HepG2 (cell line): ENCODE data around the gene AGER. TPM values are rescaled to one million over a fixed set of nuclear protein-coding genes. Genes with fewer than 3 reads are reported as not detected.

Experiments used
- BRD4 ChIP-seq: sonication (generic); formaldehyde crosslinking; IDR thresholded peaks from 2 replicates; pipeline ENCODE4 v1.4.0; 2020; ENCODE audit warnings: missing genetic modification reagents
- DMAP1 ChIP-seq: IDR thresholded peaks from 2 replicates; pipeline ENCODE4 v1.6.1; 2016
- E2F1 ChIP-seq: sonication (generic); formaldehyde crosslinking; IDR thresholded peaks from 2 replicates; pipeline ENCODE4 v1.5.0; 2020; ENCODE audit warnings: missing genetic modification reagents
- EED ChIP-seq: sonication (generic); formaldehyde crosslinking; IDR thresholded peaks from 2 replicates; pipeline ENCODE4 v1.5.0; 2020; ENCODE audit warnings: mild to moderate bottlenecking, missing genetic modification reagents
- HBP1 ChIP-seq: IDR thresholded peaks from 2 replicates; pipeline ENCODE4 v1.6.1; 2016; ENCODE audit warnings: low read depth, control low read depth
- HNRNPLL ChIP-seq: fragments of 200-400 bp; formaldehyde crosslinking; IDR thresholded peaks from 2 replicates; pipeline ENCODE4 v1.6.1; 2017; ENCODE audit warnings: mild to moderate bottlenecking, low read depth, low read length; ENCODE audit not compliant: poor library complexity, severe bottlenecking
- MAF1 ChIP-seq: sonication (generic); formaldehyde crosslinking; IDR thresholded peaks from 2 replicates; pipeline ENCODE4 v1.5.0; 2020; ENCODE audit warnings: missing genetic modification reagents, borderline replicate concordance
- NFKB2 ChIP-seq: sonication (generic); formaldehyde crosslinking; IDR thresholded peaks from 2 replicates; pipeline ENCODE4 v1.4.0; 2020; ENCODE audit warnings: missing genetic modification reagents, borderline replicate concordance
- REXO4 ChIP-seq: sonication (generic); formaldehyde crosslinking; IDR thresholded peaks from 2 replicates; pipeline ENCODE4 v1.8.0; 2022; ENCODE audit warnings: missing genetic modification reagents, mild to moderate bottlenecking, borderline replicate concordance
- TBX3 ChIP-seq: fragments of 450-650 bp; IDR thresholded peaks from 2 replicates; pipeline ENCODE4 v1.6.1; 2017; ENCODE audit warnings: antibody characterized with exemption, mild to moderate bottlenecking, inconsistent platforms, borderline replicate concordance
- ZBTB14 ChIP-seq: sonication (generic); formaldehyde crosslinking; IDR thresholded peaks from 2 replicates; pipeline ENCODE4 v1.4.0; 2020; ENCODE audit warnings: missing genetic modification reagents
- ZBTB20 ChIP-seq: sonication (generic); formaldehyde crosslinking; IDR thresholded peaks from 2 replicates; pipeline ENCODE4 v1.8.1; 2023; ENCODE audit warnings: missing genetic modification reagents, low read depth, mild to moderate bottlenecking, borderline replicate concordance
- ZBTB3 ChIP-seq: sonication (generic); formaldehyde crosslinking; IDR thresholded peaks from 2 replicates; pipeline ENCODE4 v1.4.0; 2020; ENCODE audit warnings: low read depth, mild to moderate bottlenecking, moderate library complexity, missing genetic modification reagents, borderline replicate concordance
- ZFAT ChIP-seq: sonication (generic); formaldehyde crosslinking; conservative IDR thresholded peaks from 2 replicates; pipeline ENCODE4 v1.8.1; 2023; ENCODE audit warnings: missing genetic modification reagents, inconsistent platforms
- ZFX ChIP-seq: sonication (generic); formaldehyde crosslinking; IDR thresholded peaks from 2 replicates; pipeline ENCODE4 v1.4.0; 2020; ENCODE audit warnings: mild to moderate bottlenecking, low read depth, missing genetic modification reagents, moderate library complexity
- ZFYVE20 ChIP-seq: sonication (generic); formaldehyde crosslinking; IDR thresholded peaks from 2 replicates; pipeline ENCODE4 v1.8.0; 2023; ENCODE audit warnings: low read depth, mild to moderate bottlenecking, moderate library complexity, missing genetic modification reagents, borderline replicate concordance
- ZNF224 ChIP-seq: sonication (generic); formaldehyde crosslinking; IDR thresholded peaks from 2 replicates; pipeline ENCODE4 v1.5.0; 2020; ENCODE audit warnings: mild to moderate bottlenecking, missing genetic modification reagents
- ZNF552 ChIP-seq: sonication (generic); formaldehyde crosslinking; IDR thresholded peaks from 2 replicates; pipeline ENCODE4 v1.9.0; 2022; ENCODE audit warnings: missing genetic modification reagents, mild to moderate bottlenecking, borderline replicate concordance
- ZNF576 ChIP-seq: sonication (generic); formaldehyde crosslinking; IDR thresholded peaks from 2 replicates; pipeline ENCODE4 v1.4.0; 2020; ENCODE audit warnings: mild to moderate bottlenecking, missing genetic modification reagents
- ZNF607 ChIP-seq: sonication (generic); formaldehyde crosslinking; IDR thresholded peaks from 2 replicates; pipeline ENCODE4 v1.5.1; 2020; ENCODE audit warnings: missing genetic modification reagents, mild to moderate bottlenecking, borderline replicate concordance
- ZNF703 ChIP-seq: sonication (generic); formaldehyde crosslinking; IDR thresholded peaks from 2 replicates; pipeline ENCODE4 v1.5.1; 2020; ENCODE audit warnings: missing genetic modification reagents, mild to moderate bottlenecking, moderate library complexity, borderline replicate concordance
- ZSCAN9 ChIP-seq: IDR thresholded peaks from 2 replicates; pipeline ENCODE4 v1.6.1; 2016; ENCODE audit warnings: borderline replicate concordance
- polyA plus RNA-seq, 8 experiments: library from polyadenylated mRNA; depleted of rRNA in 3 of 8; stranded (reverse) in 7 of 8; unstranded in 1 of 8; fragments of >200 nt; fragmentation: Illumina TruSeq in 4 of 8; extraction: Trizol in 4 of 8; gene quantifications; 2 replicates each; pipeline versions ENCODE4 v1.2.1 to v1.2.3, GENCODE V29; 2011 to 2016; ENCODE audit warnings: low read depth in 4 of 8, missing spikeins in 1 of 8, mixed read lengths in 1 of 8; ENCODE audit not compliant: insufficient read depth in 1 of 8
- total RNA-seq, 5 experiments: library from RNA; depleted of rRNA; stranded (reverse); fragments of >200 nt; fragmentation: Illumina TruSeq; extraction: Trizol; gene quantifications; 2 replicates each; pipeline ENCODE4 v1.2.3, GENCODE V29; 2016; ENCODE audit warnings: low read depth in 1 of 5
- TF ChIP-seq, protein P1 (sequence below): sonication (generic); formaldehyde crosslinking; conservative IDR thresholded peaks from 2 replicates; pipeline ENCODE4 v1.8.0; 2022; ENCODE audit warnings: mild to moderate bottlenecking, moderate library complexity, missing genetic modification reagents

The AGER gene
- total and polyA plus RNA-seq, 2 of the 13 experiments (the other 11 are each of a cell fraction or from before 2014, with no cell fraction given): 1.9 to 5.1 TPM

- TF ChIP-seq ZFX (CRISPR knock-in tag) (peak; percentile 97), TBX3 (peak; percentile 34; the same call in 1 of the 2 replicates), ZSCAN9 (CRISPR knock-in tag) (peak; percentile 72; the same call in 1 of the 2 replicates), BRD4 (CRISPR knock-in tag) (no peak; the same call in none of the 2 replicates), ZNF224 (CRISPR knock-in tag) (peak; percentile 90), NFKB2 (peak; percentile 93; the same call in 1 of the 2 replicates), EED (CRISPR knock-in tag) (peak; percentile 12; the same call in 1 of the 2 replicates), MAF1 (CRISPR knock-in tag) (no peak; the same call in 1 of the 2 replicates), ZFAT (CRISPR knock-in tag) (0 out of 2 replicates have a peak, but pooled peaks have one; percentile 68), ZNF552 (CRISPR knock-in tag) (peak; percentile 82), ZNF576 (CRISPR knock-in tag) (no peak), ZBTB20 (peak; percentile 91), E2F1 (CRISPR knock-in tag) (peak; percentile 81), ZBTB3 (CRISPR knock-in tag) (0 out of 2 replicates have a peak, but pooled peaks have one; percentile 37), ZNF607 (CRISPR knock-in tag) (peak; percentile 85; the same call in 1 of the 2 replicates), HNRNPLL (peak; percentile 81), DMAP1 (CRISPR knock-in tag) (peak; percentile 86), ZNF703 (CRISPR knock-in tag) (no peak), REXO4 (CRISPR knock-in tag) (no peak), ZBTB14 (CRISPR knock-in tag) (peak; percentile 80), HBP1 (CRISPR knock-in tag) (peak; percentile 49; the same call in 1 of the 2 replicates), ZFYVE20 (no peak)
- TF ChIP-seq, protein P1, sequence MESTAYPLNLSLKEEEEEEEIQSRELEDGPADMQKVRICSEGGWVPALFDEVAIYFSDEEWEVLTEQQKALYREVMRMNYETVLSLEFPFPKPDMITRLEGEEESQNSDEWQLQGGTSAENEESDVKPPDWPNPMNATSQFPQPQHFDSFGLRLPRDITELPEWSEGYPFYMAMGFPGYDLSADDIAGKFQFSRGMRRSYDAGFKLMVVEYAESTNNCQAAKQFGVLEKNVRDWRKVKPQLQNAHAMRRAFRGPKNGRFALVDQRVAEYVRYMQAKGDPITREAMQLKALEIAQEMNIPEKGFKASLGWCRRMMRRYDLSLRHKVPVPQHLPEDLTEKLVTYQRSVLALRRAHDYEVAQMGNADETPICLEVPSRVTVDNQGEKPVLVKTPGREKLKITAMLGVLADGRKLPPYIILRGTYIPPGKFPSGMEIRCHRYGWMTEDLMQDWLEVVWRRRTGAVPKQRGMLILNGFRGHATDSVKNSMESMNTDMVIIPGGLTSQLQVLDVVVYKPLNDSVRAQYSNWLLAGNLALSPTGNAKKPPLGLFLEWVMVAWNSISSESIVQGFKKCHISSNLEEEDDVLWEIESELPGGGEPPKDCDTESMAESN (CRISPR knock-in tag): no peak
These were observed 12.0 kb upstream of the AGER start (continued) for GRCh38 chr6:32195902-32196681.
